ENCODE data around the gene ATP1A4.

Gene ATP1A4

GRCh38 chr1:160148121-160148520, 3.3 kb upstream of the ATP1A4 start:
- DNase-seq = no peak

DNA sequence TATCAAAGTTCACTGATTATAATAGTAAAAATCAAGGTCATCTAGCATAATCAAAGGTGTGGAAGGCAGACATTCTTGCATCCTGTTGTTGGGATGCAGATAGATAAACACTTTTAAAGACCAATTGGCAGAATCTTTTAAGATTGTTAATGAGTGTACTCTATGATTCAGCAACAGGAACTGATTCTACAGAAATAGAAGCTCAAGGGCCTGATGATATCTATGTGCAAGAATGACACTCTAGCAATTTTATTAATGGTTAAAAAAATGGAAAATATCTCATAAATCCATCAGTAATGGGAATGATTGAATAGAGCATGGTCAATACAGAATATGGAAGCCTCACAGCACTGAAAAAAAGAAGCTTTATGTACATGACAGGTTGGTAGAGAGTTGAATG, 2.2 kb upstream of the ATP1A4 start:
- DNase-seq = no peak

GRCh38 chr1:160149716-160150115, 1.7 kb upstream of the ATP1A4 start:
- no peak for DNase-seq

DNA sequence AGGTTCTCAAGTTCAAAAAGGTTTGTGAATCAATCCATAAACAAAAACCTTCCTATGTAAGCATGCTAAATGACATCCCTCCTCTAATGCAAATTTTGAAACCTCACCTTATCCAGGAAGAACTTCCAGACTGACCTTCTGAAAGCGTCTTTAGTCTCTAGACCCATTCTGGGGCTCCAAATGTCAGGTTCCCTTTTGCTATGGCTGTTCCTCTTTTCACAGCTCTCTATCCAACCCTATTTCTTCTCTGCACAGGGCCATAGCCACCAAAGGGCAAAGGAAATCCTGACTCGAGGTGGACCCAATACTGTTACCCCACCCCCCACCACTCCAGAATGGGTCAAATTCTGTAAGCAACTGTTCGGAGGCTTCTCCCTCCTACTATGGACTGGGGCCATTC, 3.4 kb downstream of the ATP1A4 start:
- no peak for DNase-seq

GRCh38 chr1:160156361-160156760, 5.0 kb downstream of the ATP1A4 start:
- no peak for DNase-seq

DNA sequence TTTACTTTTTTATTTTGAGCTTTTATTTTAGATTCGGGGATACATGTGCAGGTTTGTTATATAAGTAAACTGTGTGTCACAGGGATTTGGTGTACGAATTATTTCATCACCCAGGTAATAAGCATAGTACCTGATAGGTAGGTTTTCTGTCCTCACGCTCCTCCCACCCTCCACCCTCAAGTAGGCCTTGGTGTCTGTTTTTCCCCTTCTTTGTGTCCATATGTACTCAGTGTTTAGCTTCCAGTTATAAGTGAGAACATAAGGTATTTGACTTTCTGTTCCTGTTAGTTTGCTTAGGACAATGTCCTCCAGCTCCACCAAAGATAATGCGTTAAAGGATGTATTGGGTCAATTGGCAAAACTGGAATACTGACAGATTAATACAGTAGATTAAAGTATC, 5.8 kb downstream of the ATP1A4 start:
- no peak for DNase-seq

DNA sequence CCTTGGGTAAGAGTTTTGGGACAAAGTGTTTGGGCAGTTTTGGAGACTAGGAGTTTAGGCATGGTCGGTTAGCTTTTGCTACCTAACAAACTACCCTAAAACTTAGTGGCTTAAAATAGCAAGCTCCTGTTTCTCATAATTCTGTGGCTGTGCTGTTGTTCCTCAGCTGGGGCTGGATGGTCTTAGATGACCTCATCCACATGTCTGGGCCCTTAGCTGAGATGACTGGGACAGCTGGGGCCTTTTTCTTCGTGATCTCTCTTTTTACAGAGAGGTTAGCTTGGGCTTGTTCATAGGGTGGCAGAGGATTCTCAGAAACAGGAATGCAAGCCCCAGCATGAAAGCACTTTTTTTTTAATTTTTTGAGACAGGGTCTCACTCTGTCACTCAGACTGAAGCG, 6.6 kb downstream of the ATP1A4 start:
- DNase-seq = no peak

GRCh38 chr1:160158534-160158933, 7.1 kb downstream of the ATP1A4 start:
- DNase-seq = no peak

DNA sequence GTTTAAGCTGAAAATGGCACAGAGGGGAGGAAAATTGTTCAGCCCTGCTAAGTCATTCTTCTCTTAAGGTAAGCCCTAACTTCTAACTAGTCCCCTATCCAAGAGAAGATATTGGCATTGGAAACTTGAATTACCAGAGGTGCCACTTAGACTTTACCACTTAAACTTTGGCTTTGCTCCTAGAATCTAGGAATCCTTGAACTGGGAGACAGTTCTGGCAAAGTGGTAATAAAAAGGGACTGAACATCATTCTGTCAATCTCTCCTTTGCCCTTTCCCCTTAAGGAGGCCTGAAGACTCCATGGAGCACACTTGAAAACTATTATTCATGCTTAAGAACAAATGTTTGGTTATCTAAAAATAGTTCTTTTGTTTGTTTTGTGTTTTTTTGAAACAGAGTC, 8.4 kb downstream of the ATP1A4 start:
- no peak for DNase-seq

DNA sequence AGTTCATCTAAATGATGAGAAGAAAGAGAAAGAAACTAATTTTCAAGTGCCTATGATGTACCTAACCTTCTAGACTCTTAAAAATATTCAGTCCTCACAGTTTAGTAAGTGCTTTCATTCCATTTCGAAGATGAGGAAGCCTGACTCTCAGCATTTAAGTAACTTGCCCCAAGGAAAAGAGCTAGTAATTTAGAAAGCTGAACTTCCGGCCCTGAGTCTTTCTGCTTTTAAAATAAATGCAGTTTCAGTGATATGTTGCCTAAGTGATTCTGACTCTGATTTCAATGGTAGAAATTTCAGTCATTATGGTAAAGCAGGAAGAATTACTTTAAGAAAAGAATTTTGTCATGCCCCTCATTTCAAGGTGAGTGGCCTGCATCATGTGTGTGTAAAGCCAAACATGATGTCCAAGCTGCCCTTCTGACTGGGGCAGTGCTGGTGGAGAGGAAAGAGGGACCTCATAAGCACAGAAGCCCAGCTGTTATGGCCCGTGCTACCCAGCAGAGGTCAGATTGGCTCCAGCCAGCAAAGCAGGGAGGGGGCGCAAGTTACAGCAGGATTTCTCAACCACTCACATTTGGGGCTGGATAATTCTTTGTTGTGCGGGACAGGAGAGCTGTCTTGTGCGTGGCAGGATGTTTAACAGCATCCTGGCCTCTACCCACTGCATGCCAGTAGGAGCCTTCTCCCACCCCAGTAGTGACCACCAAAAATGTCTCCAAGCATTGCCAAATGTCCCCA, 10.7 kb downstream of the ATP1A4 start:
- DNase-seq = peak; percentile 47

GRCh38 chr1:160162931-160163330, 11.5 kb downstream of the ATP1A4 start:
- DNase-seq = no peak

DNA sequence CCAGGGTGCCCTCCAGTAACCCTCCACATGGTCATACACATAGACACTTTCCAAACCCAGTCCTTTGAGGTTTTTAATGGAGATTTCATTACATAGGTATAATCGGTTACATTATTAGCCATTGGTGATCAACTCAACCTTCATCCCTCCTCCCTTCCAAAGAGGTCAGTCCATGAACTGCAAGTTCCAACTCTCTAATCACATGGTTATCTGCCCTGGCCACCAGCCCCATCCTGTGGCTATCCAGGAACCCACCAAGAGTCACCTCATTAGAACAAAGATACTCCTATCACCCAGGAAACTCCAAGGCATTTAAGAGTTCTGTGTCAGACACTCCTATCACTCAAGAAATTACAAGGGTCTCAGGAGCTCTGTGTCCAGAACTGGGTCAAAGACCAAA, 12.2 kb downstream of the ATP1A4 start:
- DNase-seq = no peak

DNA sequence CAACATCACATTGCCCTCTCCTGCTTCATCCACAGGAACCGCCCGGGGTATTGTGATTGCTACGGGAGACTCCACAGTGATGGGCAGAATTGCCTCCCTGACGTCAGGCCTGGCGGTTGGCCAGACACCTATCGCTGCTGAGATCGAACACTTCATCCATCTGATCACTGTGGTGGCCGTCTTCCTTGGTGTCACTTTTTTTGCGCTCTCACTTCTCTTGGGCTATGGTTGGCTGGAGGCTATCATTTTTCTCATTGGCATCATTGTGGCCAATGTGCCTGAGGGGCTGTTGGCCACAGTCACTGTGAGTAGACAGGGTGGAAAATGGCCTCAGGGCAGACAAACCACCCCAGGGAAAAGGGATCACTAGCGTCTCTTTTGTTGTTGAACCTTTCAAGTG, 12.7 kb downstream of the ATP1A4 start:
- no peak for DNase-seq

- DNase-seq = no peak
Measured at GRCh38 chr1:160166166-160166868, 14.9 kb downstream of the ATP1A4 start.

- DNase-seq = no peak
Measured at GRCh38 chr1:160167056-160167455, 15.7 kb downstream of the ATP1A4 start.

DNA sequence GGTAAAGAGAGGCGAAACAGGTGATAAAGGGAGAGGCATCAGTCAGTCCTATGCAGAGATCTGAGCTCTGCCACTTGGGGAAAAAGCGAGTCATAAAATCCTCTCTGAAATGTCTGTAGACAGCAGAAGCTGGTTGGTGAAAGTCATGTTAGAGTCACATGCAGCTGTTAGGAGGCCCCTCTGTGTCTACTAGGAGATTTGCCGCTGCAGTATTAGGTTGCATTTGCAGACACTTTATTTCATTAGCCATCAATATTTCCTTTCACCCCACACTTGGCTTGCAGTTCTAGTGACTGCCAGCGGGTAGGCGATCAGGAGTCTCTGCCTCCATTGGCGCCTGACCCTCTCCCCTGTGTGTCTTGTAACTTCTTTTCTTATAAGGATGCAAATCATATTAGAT, 16.2 kb downstream of the ATP1A4 start:
- peak; percentile 28 for DNase-seq

GRCh38 chr1:160168016-160168415, 16.6 kb downstream of the ATP1A4 start:
- DNase-seq = no peak

- no peak for DNase-seq
Measured at GRCh38 chr1:160168609-160169369, 17.4 kb downstream of the ATP1A4 start.

- DNase-seq = no peak
Measured at GRCh38 chr1:160169553-160170399, 18.4 kb downstream of the ATP1A4 start.

DNA sequence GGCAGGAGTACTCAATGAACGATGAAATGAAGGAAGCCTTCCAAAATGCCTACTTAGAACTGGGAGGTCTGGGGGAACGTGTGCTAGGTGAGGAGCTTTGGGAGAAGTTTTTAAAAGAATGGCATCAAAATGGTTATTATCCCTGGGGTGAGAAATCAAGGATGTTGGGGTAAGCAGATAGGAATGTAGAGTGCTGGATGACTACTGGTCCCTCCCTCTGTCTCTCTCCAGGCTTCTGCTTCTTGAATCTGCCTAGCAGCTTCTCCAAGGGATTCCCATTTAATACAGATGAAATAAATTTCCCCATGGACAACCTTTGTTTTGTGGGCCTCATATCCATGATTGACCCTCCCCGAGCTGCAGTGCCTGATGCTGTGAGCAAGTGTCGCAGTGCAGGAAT, 20.0 kb downstream of the ATP1A4 start:
- no peak for DNase-seq

DNA sequence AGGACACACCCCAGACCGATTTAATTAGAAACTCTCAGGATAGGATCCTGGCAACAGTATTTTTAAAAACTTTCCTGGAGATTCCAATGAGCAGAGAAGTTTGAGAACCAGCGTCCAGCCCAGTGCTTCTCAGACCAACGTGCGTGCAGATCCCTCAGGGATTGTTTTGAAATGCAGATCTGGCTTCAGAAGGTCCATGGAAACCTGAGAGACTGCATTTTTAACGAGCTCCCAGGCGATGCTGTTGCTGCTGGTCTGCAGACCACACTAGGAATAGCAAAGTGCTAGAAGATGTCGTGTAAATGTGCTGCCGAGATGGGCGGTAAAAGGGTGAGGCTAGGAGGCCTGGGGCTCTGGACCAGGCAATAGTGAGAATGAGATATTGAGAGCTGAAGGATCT, 20.6 kb downstream of the ATP1A4 start:
- DNase-seq = no peak

DNA sequence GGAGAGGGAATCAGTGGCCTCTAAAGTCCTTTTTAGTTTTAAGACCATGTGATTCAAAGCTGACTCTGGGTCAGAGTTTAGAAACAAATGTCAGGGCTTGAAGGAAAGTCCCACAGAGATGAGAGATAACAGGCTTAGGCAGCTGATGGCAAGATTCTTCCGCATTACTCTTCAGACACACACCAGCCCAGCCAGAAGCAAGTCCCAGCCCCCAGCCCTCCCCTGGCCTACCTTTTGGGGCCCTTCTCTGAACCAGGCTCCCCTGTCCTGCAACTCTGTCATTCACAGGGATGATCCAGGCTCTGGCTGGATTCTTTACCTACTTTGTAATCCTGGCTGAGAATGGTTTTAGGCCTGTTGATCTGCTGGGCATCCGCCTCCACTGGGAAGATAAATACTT, 25.8 kb downstream of the ATP1A4 start:
- DNase-seq = peak; percentile 71

GRCh38 chr1:160177667-160178066, 26.3 kb downstream of the ATP1A4 start:
- DNase-seq = peak; percentile 61

All from NCI-H82 (cell line).